Left cardiac atrium (tissue), 4 donors: ENCODE data around the gene PNPLA2. TPM values are rescaled to one million over a fixed set of nuclear protein-coding genes. Genes with fewer than 3 reads are reported as not detected.

Source experiments
- ATAC-seq, 2 donors: fragments of 200-7000 bp; cut with Tn5 transposase; one replicate each; pipeline ENCODE4 v1.9.1; 2020; ENCODE audit warnings: mild to moderate bottlenecking in 2 of 2, moderate library complexity in 2 of 2
- DNase-seq: peaks from one replicate; pipeline ENCODE4 v3.0.0-alpha.2; 2020
- intact Hi-C, 2 donors: fragments of 100-400 bp; cut with DNase I; formaldehyde crosslinking; loops; one replicate each; pipeline versions ENCODE4 v1.14.1 to v1.15.1; 2022 to 2023
- total RNA-seq, 2 donors: library from RNA; stranded (reverse); fragmentation: NEBNext Ultra II Directional; extraction: Animal tissue kit (Norgen Biotek cat#: 25700); gene quantifications; one replicate each; pipeline ENCODE4 v1.2.1, GENCODE V29; 2021
- donor health status: DM: no; HTN: yes; CAD: no.
- donor health status: DM: no; HTN: yes; CAD: no; lungs with severe emphysema.
- donor health status: DM: yes; HTN: yes; CAD: no.
- donor health status: Dilated cardiomyopathy.

The PNPLA2 gene
- total RNA-seq, 2 donors from 2014 or later = 316 to 372 TPM

- DNase-seq = no peak
- intact Hi-C loops = no loop called here
These were observed 36.2 kb upstream of the PNPLA2 start for GRCh38 chr11:782264-783174.

GRCh38 chr11:783581-784015 lies 35.1 kb upstream of the PNPLA2 start:
- intact Hi-C loops = no loop called here
- DNase-seq (peak; percentile 83), ATAC-seq (peak; percentile 85 to 90)

More at GRCh38 chr11:782264-783174, 36.2 kb upstream of the PNPLA2 start:
- ATAC-seq = no peak

GRCh38 chr11:786235-787083 lies 32.3 kb upstream of the PNPLA2 start:
- ATAC-seq (no peak), DNase-seq (no peak)
- intact Hi-C loops = no loop called here

- DNase-seq = no peak
- intact Hi-C loops = no loop called here
- no peak for ATAC-seq
These were observed 31.5 kb upstream of the PNPLA2 start for GRCh38 chr11:787084-787675.

GRCh38 chr11:788009-788640 lies 30.6 kb upstream of the PNPLA2 start:
- DNase-seq (no peak), ATAC-seq (no peak)
- intact Hi-C loops = no loop called here

GRCh38 chr11:788953-789940 lies 29.5 kb upstream of the PNPLA2 start:
- intact Hi-C loops = no loop called here
- ATAC-seq (no peak), DNase-seq (no peak)

GRCh38 chr11:789943-790342 lies 28.8 kb upstream of the PNPLA2 start, which contains the start of gene CEND1:
TSS of gene CEND1 (minus strand) at chr11:790090. CDS start at chr11:788576, 1,514 bp downstream.
- ATAC-seq (peak; percentile 26 to 34), DNase-seq (no peak)
- intact Hi-C loops = no loop called here

GRCh38 chr11:790721-791564 lies 27.8 kb upstream of the PNPLA2 start:
- DNase-seq (no peak), ATAC-seq (no peak)
- intact Hi-C loops = no loop called here

- ATAC-seq = no peak
- intact Hi-C loops = no loop called here
- no peak for DNase-seq
These were observed 26.8 kb upstream of the PNPLA2 start for GRCh38 chr11:791658-792534.

GRCh38 chr11:792535-792821 lies 26.2 kb upstream of the PNPLA2 start:
- DNase-seq (no peak), ATAC-seq (no peak)
- intact Hi-C loops = no loop called here

GRCh38 chr11:792873-793272 lies 25.8 kb upstream of the PNPLA2 start:
- DNase-seq = no peak
- intact Hi-C loops = no loop called here
- ATAC-seq = no peak

- no peak for DNase-seq
- intact Hi-C loops = no loop called here
- no peak for ATAC-seq
These were observed 25.2 kb upstream of the PNPLA2 start for GRCh38 chr11:793556-793955.

- intact Hi-C loops = no loop called here
- ATAC-seq (no peak), DNase-seq (no peak)
These were observed 24.5 kb upstream of the PNPLA2 start for GRCh38 chr11:794013-794765.

- no peak for ATAC-seq
- DNase-seq = no peak
- intact Hi-C loops = no loop called here
These were observed 23.7 kb upstream of the PNPLA2 start for GRCh38 chr11:794766-795633.
